Measurements from ENCODE around the gene MPC1L. TPM values are rescaled to one million over a fixed set of nuclear protein-coding genes. Genes with fewer than 3 reads are reported as not detected.

Gene MPC1L
- total and polyA plus RNA-seq, 2 of the 8 experiments (the other 6 are each of a cell fraction or from before 2014, with no cell fraction given): not detected

GRCh38 chrX:40632199-40632598 lies 9.0 kb downstream of the MPC1L start:
- H3K9me3 ChIP-seq (ENCODE audit: insufficient read depth in 2 of 2, low read depth in 1 of 2, low read length in 1 of 2): no peaks in the 10 kb centered on the region
- CTCF ChIA-PET (ENCODE audit: partially characterized antibody): interaction anchor here (0.7 kb wide), 1 partner anchor 11 kb away, joined by 3 read pairs; no protein-coding TSS in a partner anchor

More at GRCh38 chrX:40632199-40632598, 9.0 kb downstream of the MPC1L start:
- WGBS, 2 experiments (ENCODE audit: extremely low coverage in 1 of 2, insufficient coverage in 1 of 2, insufficient read length in 1 of 2, insufficient replicate concordance in 2 of 2, low coverage in 1 of 2, low lambda C conversion rate in 2 of 2, missing lambda C conversion rate in 1 of 2): 91% methylated on average over 4 of the region's 4 CpGs; no CpG with 5 or more reads in 1 of the 2 experiments
- H3K36me3 ChIP-seq (ENCODE audit: control insufficient read depth in 2 of 4, insufficient read depth in 4 of 4, low read length in 3 of 4): peaks cover 2 to 49% (median 16%) of the 10 kb centered on the region in 4 experiments
- H3K4me2 ChIP-seq (ENCODE audit: insufficient read depth in 1 of 2, low read depth in 2 of 2, low read length in 2 of 2): no peak overlapping the region
- H3K4me1 ChIP-seq (replicated peaks in 1 of 4; ENCODE audit: control insufficient read depth in 3 of 4, insufficient read depth in 4 of 4, low read length in 3 of 4): no peaks in the 10 kb centered on the region
- H4K8ac ChIP-seq (ENCODE audit: extremely low read depth, insufficient read depth, low read length): no peak overlapping the region
- no peak overlapping the region for H3K23ac ChIP-seq (ENCODE audit: insufficient read length)
- no peak overlapping the region for H3K27ac ChIP-seq (ENCODE audit: low read depth, low read length)
- H3K4ac ChIP-seq (replicated peaks; ENCODE audit: insufficient read length, low read depth, low read length): no peak overlapping the region
- FAIRE-seq (no peak), DNase-seq (ENCODE audit: low read depth in 1 of 2, low spot score in 2 of 2) (no peak)
- H3K23me2 ChIP-seq (ENCODE audit: low read depth, low read length): no peaks in the 10 kb centered on the region
- no peak overlapping the region for H2BK12ac ChIP-seq (ENCODE audit: low read depth, low read length)
- H2BK20ac ChIP-seq (ENCODE audit: low read length): no peak overlapping the region
- no peak overlapping the region for H3K18ac ChIP-seq (ENCODE audit: extremely low read depth, low read length)
- no peak overlapping the region for H3K9ac ChIP-seq (replicated peaks in 1 of 4; ENCODE audit: extremely low read depth in 1 of 4, low read depth in 3 of 4, low read length in 3 of 4)
- H4K20me1 ChIP-seq (replicated peaks in 1 of 2; ENCODE audit: control insufficient read depth in 1 of 2, insufficient read depth in 2 of 2, low read length in 2 of 2): no peaks in the 10 kb centered on the region
- H4K5ac ChIP-seq (ENCODE audit: insufficient read length, low read depth, low read length): no peak overlapping the region
- H2BK5ac ChIP-seq (ENCODE audit: low read depth, low read length): no peak overlapping the region
- H2AFZ ChIP-seq (ENCODE audit: low read length): no peak overlapping the region
- H3K79me2 ChIP-seq (ENCODE audit: control insufficient read depth in 1 of 2, insufficient read depth in 2 of 2, low read length in 2 of 2): no peaks in the 10 kb centered on the region
- H4K91ac ChIP-seq (replicated peaks; ENCODE audit: insufficient read length, low read length): no peak overlapping the region
- POLR2A ChIA-PET (ENCODE audit: partially characterized antibody): no interaction called here
- no peak overlapping the region for H3K56ac ChIP-seq (replicated peaks; ENCODE audit: insufficient read length, low read depth, low read length)
- no peaks in the 10 kb centered on the region for H3K79me1 ChIP-seq (ENCODE audit: low read depth, low read length)
- no peak overlapping the region for H3K4me3 ChIP-seq (ENCODE audit: extremely low read depth in 1 of 4, insufficient read depth in 2 of 4, low read depth in 3 of 4, low read length in 4 of 4)
- no peak overlapping the region for H2BK15ac ChIP-seq (ENCODE audit: low read length)
- no peaks in the 10 kb centered on the region for H3K27me3 ChIP-seq (replicated peaks in 1 of 4; ENCODE audit: control insufficient read depth in 3 of 4, extremely low read depth in 1 of 4, insufficient read depth in 3 of 4, low read length in 3 of 4)
- H2AK5ac ChIP-seq (ENCODE audit: low read depth, low read length): no peak overlapping the region
- H3K14ac ChIP-seq (ENCODE audit: insufficient read length): no peak overlapping the region
- no peak overlapping the region for H2BK120ac ChIP-seq (replicated peaks; ENCODE audit: low read depth, low read length)
